GM12891 (cell line): ENCODE results near the gene TBL2.

ENCODE experiments used
- DNase-seq: peaks from one replicate; pipeline ENCODE4 v3.0.0; 2011; ENCODE audit warnings: low spot score; ENCODE audit not compliant: insufficient read length
- FAIRE-seq: peaks from 2 replicates; lab custom pipeline; 2011; peaks lifted over from hg19 to GRCh38; lab: Jason Lieb, UNC
- POLR2AphosphoS5 ChIP-seq: IDR thresholded peaks from 2 replicates; pipeline ENCODE4 v1.6.1; 2011; ENCODE audit warnings: low read depth, low read length, control low read depth
- POU2F2 ChIP-seq: IDR thresholded peaks from 2 replicates; pipeline ENCODE4 v1.6.1; 2011; ENCODE audit warnings: low read depth, mild to moderate bottlenecking, control low read depth, low read length, moderate library complexity
- TAF1 ChIP-seq: IDR thresholded peaks from 2 replicates; pipeline ENCODE4 v1.6.1; 2011; ENCODE audit warnings: low read depth, low read length, control low read depth

The TBL2 gene

DNA sequence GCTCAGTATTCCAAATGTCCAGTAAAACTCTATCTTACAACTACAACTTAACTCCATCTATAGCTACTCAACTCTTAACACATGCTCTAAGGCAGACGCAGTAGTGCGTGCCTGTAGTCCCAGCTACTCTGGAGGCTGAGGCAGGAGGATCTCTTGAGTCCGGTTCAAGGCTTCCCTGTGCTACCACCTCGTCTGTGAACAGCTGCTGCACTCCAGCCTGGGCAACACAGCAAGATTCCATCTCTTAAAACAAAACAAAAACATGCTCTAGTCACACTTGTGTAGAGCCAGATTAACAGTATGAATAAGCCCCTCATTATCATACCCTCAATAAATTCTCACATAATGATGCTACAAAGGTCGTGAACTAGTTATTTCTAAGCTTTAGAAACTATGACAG is 59.9 kb downstream of the TBL2 start:
- no peak for FAIRE-seq
- TF ChIP-seq POLR2AphosphoS5, result no peak
- TF ChIP-seq POU2F2, result no peak
- TF ChIP-seq TAF1, result no peak

More for the DNA sequence above, 59.9 kb downstream of the TBL2 start:
- DNase-seq, result no peak
